Activated CD8-positive, alpha-beta memory T cell treated with anti-CD3 and anti-CD28 coated beads for 36 hours (primary cell): ENCODE results near the gene SOX18. TPM values are rescaled to one million over a fixed set of nuclear protein-coding genes. Genes with fewer than 3 reads are reported as not detected.

ENCODE experiments used
- CTCF ChIA-PET: fragments of 350-600 bp; sonication (Branson Sonifier 250); formaldehyde crosslinking; loops from one replicate; lab custom pipeline; 2021; ENCODE audit warnings: antibody characterized with exemption; lab: Charles Lee
- POLR2A ChIA-PET: fragments of 350-600 bp; sonication (Branson Sonifier 250); formaldehyde crosslinking; loops from one replicate; lab custom pipeline; 2021; ENCODE audit warnings: antibody characterized with exemption; lab: Charles Lee
- total RNA-seq, 2 experiments: library from RNA; stranded (reverse); gene quantifications; one replicate each; pipeline ENCODE4 v1.2.3, GENCODE V29; 2021

SOX18 gene
- total RNA-seq, 2 experiments from 2014 or later = not detected

GRCh38 chr20:64072498-64073063 lies 23.1 kb upstream of the SOX18 start:
- ChIA-PET CTCF (interaction anchor here (1.7 kb wide), 1 partner anchor 99 kb away, joined by 3 read pairs; no protein-coding TSS in a partner anchor), POLR2A (no interaction called here)

- ChIA-PET CTCF (interaction anchor here (1.7 kb wide), 1 partner anchor 98 kb away, joined by 3 read pairs; no protein-coding TSS in a partner anchor), POLR2A (no interaction called here)
Observed at GRCh38 chr20:64071341-64072332, 22.2 kb upstream of the SOX18 start.

- ChIA-PET CTCF (interaction anchor here (1.0 to 3.1 kb wide), 4 partner anchors 8 to 94 kb away, joined by 3 to 12 read pairs (median 6); partner anchors contain the start of gene RGS19), POLR2A (no interaction called here)
Observed at GRCh38 chr20:64070244-64070993, 21.0 kb upstream of the SOX18 start.

DNA sequence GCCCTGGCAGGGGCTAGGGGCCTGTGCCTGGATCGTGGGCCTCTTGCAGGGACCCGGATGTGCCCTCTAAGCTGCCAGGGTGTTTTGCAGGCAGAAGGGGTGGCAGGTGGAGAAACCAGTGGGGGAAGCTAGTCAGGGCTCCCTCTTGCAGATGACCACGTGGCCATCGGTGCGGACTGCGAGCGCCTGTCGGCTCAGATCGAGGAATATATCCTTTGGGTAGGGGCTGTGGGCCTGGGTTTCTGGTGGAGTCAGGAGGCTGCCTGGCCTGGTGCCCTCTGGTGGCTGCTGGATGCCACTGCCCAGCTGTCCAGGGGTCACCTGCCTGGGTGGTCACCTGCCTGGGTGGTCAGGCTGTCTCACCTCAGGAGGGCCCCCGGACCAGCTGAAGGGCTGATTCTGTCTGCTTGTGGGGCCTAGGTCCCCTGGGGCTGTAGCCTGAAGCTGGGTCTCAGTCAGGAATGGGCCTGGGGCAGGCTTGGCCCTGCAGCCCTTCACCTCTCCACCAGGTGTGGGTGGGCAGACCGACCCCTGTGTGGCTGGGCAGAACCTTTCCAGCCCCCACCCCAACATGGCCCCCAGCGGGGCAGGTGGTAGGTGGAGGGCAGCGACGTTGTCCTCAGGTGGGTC lies 20.3 kb upstream of the SOX18 start:
- ChIA-PET POLR2A (interaction anchor here (1.3 kb wide), 1 partner anchor 10 kb away, joined by 3 read pairs; the partner anchor contains the start of genes OPRL1 and RGS19), CTCF (interaction anchor here (0.7 to 3.1 kb wide), 5 partner anchors 9 to 93 kb away, joined by 3 to 12 read pairs (median 5); partner anchors contain the start of gene RGS19)

DNA sequence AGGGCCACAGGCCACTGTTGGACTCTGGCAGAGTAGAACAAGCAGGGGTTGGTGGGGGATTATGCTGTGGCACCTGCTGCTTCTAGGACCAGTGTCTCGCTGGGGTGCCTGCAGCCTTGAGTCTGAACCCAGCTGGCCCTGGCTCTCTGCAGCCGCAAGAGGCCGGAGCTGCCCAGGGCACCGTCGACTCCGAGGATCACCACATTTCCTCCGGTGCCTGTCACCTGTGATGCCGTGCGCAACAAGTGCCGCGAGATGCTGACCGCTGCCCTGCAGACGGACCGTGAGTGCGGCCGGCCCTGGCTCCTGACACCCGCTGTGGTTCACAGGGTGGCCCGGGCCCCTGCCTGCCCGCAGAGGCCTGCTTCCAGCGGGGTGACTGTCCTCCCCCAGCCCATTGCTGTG lies 19.8 kb upstream of the SOX18 start:
- CTCF ChIA-PET = interaction anchor here (0.7 to 3.1 kb wide), 5 partner anchors 10 to 92 kb away, joined by 3 to 12 read pairs (median 5); partner anchors contain the start of gene RGS19
- POLR2A ChIA-PET = interaction anchor here (1.3 kb wide), 1 partner anchor 10 kb away, joined by 3 read pairs; the partner anchor contains the start of genes OPRL1 and RGS19

DNA sequence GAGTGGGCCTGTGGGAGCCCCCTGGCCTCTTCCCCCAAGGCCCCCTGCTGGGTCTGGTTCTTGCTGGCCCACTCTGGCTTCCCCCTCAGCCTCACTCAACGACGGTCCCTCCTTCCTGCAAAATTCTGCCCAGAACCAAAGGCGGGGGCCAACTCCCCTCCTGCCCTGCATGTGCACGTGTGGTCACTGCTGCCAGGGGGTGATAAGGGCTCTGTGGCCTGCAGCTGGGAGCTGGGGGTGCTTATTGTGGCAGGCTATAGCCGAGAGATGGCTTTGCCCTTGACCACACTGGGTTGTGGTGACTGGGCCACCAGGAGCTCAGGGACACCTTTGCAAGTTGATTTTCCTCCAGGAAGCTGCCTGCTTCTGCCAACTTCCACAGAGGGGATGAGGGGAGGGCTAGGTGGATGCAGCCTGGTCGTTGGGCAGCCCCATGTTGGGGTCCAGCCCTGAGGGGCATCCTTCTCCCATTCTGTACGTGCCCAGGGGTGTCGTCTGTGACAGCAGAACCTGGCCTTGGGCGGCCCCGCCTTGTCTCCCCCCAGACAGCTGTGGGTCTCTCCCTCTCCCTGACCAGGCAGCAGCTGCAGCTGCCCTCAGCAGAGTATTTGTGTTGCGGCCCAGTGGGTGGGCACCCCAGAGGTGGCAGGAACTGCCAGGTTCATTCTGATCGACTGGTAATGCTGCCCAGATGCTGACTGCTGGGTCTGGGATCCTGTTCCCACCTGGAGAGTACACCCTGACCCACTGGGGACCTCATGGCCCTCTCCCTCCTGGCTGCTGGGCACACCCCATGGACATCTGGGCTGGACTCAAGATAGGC lies 19.2 kb upstream of the SOX18 start:
- CTCF ChIA-PET = interaction anchor here (1.4 to 3.1 kb wide), 3 partner anchors 10 to 31 kb away, joined by 5 to 12 read pairs (median 6); partner anchors contain the start of gene RGS19
- POLR2A ChIA-PET = interaction anchor here (1.3 kb wide), 1 partner anchor 11 kb away, joined by 3 read pairs; the partner anchor contains the start of genes OPRL1 and RGS19

- CTCF ChIA-PET = interaction anchor here (3.1 kb wide), 1 partner anchor 15 kb away, joined by 12 read pairs; no protein-coding TSS in a partner anchor
Observed at GRCh38 chr20:64067733-64068307, 18.4 kb upstream of the SOX18 start.

GRCh38 chr20:64067005-64067632 lies 17.7 kb upstream of the SOX18 start:
- CTCF ChIA-PET = interaction anchor here (0.7 to 1.1 kb wide), 3 partner anchors 11 to 53 kb away, joined by 3 to 5 read pairs (median 3); no protein-coding TSS in a partner anchor
- POLR2A ChIA-PET = interaction anchor here (1.9 kb wide), 1 partner anchor 10 kb away, joined by 5 read pairs; no protein-coding TSS in a partner anchor

More at GRCh38 chr20:64067733-64068307, 18.4 kb upstream of the SOX18 start:
- POLR2A ChIA-PET = no interaction called here

DNA sequence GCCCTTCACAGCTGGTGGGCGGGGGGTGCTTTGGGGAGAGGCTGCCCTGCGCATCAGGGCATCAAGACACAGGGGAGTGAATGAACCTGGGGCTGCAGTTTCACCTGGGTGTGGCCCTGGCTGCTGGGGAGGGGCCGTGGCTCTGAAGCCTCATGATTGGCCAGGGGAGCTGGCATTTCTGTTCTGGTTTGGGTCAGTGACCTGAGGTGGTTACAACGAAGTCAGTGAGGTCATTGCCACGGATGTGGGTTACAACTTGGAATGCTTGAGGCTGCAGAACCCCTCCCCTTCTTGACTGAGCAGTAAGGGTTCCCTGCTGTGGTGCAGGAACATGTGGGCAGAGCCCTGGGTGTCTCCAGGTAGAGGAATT lies 16.5 kb upstream of the SOX18 start:
- ChIA-PET CTCF (interaction anchor here (1.0 to 1.7 kb wide), 2 partner anchors 10 to 86 kb away, joined by 3 to 5 read pairs; no protein-coding TSS in a partner anchor), POLR2A (interaction anchor here (0.5 to 1.9 kb wide), 2 partner anchors 11 to 460 kb away, joined by 3 to 5 read pairs; no protein-coding TSS in a partner anchor)

GRCh38 chr20:64065062-64065973 lies 15.9 kb upstream of the SOX18 start:
- ChIA-PET POLR2A (interaction anchor here (0.5 to 1.9 kb wide), 3 partner anchors 12 to 460 kb away, joined by 3 to 5 read pairs (median 3); no protein-coding TSS in a partner anchor), CTCF (interaction anchor here (1.0 to 1.8 kb wide), 3 partner anchors 10 to 85 kb away, joined by 3 to 9 read pairs (median 5); no protein-coding TSS in a partner anchor)

- ChIA-PET CTCF (interaction anchor here (1.1 to 1.8 kb wide), 2 partner anchors 26 to 83 kb away, joined by 3 to 9 read pairs; partner anchors contain the start of gene PRPF6), POLR2A (no interaction called here)
Observed at GRCh38 chr20:64064145-64064698, 14.8 kb upstream of the SOX18 start.

- CTCF ChIA-PET = interaction anchor here (0.7 to 6.7 kb wide), 4 partner anchors 24 to 83 kb away, joined by 3 to 67 read pairs (median 6); partner anchors contain the start of gene PRPF6
- POLR2A ChIA-PET = interaction anchor here (0.6 to 1.5 kb wide), 3 partner anchors 16 to 543 kb away, joined by 4 read pairs; partner anchors contain the start of genes OPRL1, PPDPF, RGS19 and UCKL1
Observed at GRCh38 chr20:64063389-64064144, 14.1 kb upstream of the SOX18 start.

GRCh38 chr20:64062596-64063388 lies 13.4 kb upstream of the SOX18 start, which contains the start of gene TCEA2:
Gene TCEA2, plus strand, starts transcription at chr20:64063198. Its CDS starts 115 bp downstream, at chr20:64063313.
- ChIA-PET POLR2A (interaction anchor here (0.6 to 1.5 kb wide), 3 partner anchors 17 to 542 kb away, joined by 4 read pairs; partner anchors contain the start of genes OPRL1, PPDPF, RGS19 and UCKL1), CTCF (interaction anchor here (0.7 to 6.7 kb wide), 4 partner anchors 11 to 82 kb away, joined by 3 to 67 read pairs (median 5); partner anchors contain the start of gene PRPF6)
